ENCODE measurements around the gene DAB1.

Gene DAB1

DNA sequence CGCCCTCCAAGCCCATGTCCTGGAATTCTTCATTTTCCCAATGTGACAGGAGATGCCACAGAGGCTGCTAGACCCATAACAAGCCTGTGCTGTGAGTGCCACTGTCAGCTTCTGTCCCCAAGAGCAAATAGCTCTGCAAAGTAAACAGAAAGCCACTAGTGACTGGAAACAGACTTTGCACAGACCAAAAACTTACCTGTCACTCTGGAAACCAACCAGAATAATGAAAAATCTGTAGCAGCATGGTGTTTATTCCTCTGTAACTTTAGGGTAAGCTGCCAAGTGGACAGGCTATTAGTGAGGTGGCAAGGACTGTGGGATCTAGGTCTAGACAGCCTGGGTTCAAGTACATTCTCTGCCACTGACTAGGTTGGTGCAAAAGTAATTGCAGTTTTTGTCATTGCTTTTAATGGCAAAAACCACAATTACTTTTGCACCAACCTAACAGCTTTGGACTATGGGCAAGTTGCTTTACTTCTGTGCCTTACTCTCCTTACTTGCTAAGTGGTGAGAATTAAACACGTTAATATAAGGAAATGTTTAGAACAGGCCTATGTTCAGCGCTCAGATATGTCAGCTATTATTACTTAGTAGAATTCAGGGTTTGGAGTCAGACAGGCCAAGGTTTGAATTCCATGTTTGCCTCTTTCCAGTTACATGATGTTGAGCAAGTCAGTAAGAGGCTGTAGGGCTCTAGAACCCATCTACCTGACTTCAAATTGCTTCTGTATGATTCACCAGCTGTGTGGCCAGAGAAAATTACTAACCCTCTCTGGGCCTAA lies 457.8 kb downstream of the DAB1 start, which contains the start of gene C8B:
Gene C8B, minus strand, starts transcription at position 100 of the 782 bp plus-strand sequence. Its CDS starts 67 bp downstream, at position 33.
- no peak for DNase-seq

GRCh38 chr1:56965191-56965590 lies 458.7 kb downstream of the DAB1 start:
- no peak for DNase-seq

DNA sequence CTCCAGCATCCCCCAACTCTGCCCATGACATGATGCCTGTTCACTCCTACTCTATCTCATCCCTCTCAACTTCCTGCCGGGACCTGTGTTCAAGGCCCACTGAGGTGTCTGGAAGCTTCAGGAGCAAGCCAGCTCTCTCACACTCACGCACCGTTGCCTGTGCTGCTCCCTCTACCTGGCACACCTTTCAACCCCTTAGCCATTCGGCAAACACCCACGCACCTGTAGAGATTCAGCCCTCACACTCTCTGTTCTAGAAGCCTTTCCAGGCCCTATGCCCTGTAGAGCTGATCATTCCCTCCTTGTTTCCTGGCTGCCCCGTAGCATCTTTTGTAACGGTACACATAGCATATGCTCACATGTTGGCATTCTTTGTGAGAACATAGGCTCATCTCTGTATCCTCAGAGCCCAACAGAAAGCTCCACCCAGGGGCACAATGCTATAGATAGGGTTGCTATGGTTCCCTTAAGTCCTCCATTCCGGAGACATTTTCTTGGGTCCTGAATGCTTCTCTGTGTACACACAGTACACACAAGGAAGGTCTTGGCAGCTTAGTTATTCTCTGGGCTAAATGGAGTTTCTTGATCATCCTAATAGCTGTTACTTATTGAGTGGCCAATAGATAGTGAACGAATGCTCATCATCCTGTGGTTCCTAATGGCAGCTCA lies 459.4 kb downstream of the DAB1 start:
- no peak for DNase-seq

GRCh38 chr1:56963667-56964066 lies 460.2 kb downstream of the DAB1 start:
- DNase-seq, result no peak

DNA sequence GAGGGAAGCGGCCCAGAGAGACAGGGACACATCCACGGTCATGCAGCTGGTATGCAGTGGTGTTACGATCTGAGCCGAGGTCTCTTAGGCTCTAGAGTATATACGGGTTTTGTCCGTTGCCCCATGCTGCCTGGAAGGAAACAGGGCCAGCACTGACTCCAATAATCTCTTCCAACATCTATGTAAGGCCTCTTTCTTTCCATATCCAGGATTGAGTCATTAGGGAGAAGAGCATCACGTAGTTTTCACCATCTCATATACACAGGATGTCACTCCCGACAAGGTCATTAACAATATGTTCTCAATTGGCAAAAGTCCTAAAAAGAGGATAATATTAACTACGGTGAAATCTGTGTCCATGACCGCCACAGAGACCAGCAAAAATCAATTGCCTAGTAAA lies 462.4 kb downstream of the DAB1 start:
- no peak for DNase-seq

DNA sequence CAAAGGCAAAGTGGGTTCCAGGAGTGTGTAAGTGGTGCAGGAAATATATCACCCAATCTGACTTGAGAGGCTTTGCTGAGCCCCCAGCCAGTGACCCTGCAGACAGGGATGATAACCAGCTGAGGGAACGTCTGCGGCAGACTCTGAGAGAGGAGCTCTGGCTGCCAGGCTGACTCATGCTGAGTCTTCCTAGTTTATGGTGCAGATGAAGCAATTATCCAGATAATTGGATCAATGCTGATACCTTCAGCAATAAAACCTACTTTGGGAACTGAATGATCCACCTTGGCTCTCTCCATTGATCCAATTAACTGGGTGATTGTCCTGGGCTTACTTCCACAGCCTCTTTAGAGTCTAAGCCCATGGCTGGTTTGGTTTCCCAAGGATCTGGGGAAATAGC lies 465.3 kb downstream of the DAB1 start:
- DNase-seq, result no peak

DNA sequence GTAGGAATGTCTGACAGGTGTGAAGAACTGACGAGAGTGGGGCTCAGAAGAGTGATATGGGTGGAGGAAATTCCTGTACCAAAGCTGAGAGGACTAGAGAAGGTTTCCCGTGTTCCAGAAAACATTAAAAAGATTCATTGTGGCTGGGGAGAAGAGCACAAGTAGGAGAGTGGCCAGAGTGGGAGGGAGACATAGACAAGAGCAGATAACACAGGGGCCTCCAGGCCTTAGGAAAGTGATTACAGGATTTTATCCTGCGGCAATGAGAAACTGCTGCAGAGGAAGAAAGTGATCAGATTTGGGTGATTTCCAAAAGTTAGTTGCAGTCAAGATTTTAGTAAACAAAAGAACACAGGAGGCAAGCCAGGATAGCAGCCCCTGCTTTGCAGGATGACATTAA lies 465.9 kb downstream of the DAB1 start:
- DNase-seq, result no peak

- DNase-seq, result no peak
Measured at GRCh38 chr1:56954664-56955063, 469.2 kb downstream of the DAB1 start.

GRCh38 chr1:56953386-56953785 lies 470.5 kb downstream of the DAB1 start:
- DNase-seq, result no peak

DNA sequence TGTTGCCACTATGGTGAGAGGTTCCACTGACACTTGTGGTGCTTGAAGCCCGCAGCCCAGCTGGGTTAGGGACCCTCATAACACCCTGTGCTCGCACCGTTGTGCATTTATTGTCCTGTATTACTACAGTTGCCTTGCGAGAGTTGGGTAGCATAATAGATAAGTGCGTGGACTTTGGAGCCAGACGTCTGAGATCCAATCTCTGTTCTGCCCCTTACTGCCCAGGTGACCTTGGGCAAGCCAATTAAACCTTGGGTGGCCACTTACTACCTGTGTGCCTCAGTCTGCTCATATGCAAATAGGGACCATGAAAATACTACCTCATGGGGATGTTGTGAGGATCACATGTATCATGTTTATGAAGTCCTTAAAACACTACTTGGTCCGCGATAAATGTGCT lies 471.4 kb downstream of the DAB1 start:
- DNase-seq, result no peak

- DNase-seq, result no peak
Measured at GRCh38 chr1:56948403-56949023, 475.3 kb downstream of the DAB1 start.
